ENCODE measurements around the gene RPH3AL. TPM values are rescaled to one million over a fixed set of nuclear protein-coding genes. Genes with fewer than 3 reads are reported as not detected.

Gene RPH3AL
- total RNA-seq, 1 donor from 2014 or later = 44.2 TPM

- H3K36me3 ChIP-seq = no peaks in the 10 kb centered on the region
- H3K4me3 ChIP-seq = peak overlapping the region; percentile 18 to 44
- TF ChIP-seq CTCF (IDR thresholded peaks at IDR 0.05) = no peak
- H3K4me1 ChIP-seq = no peaks in the 10 kb centered on the region
- no peaks in the 10 kb centered on the region for H3K9me3 ChIP-seq
- DNase-seq (ENCODE audit: low spot score in 2 of 2) = peak in 1 of 2 donors; percentile 82
- no peaks in the 10 kb centered on the region for H3K27me3 ChIP-seq
- H3K27ac ChIP-seq = peak overlapping the region in 1 of 2 donors; percentile 62
- intact Hi-C loops (cut with DNase I) = no loop called here
Observed at GRCh38 chr17:333626-334396, 18.8 kb downstream of the RPH3AL start.

- Histone ChIP-seq H3K9me3 (no peaks in the 10 kb centered on the region), H3K4me1 (no peaks in the 10 kb centered on the region), H3K27me3 (no peaks in the 10 kb centered on the region), H3K36me3 (no peaks in the 10 kb centered on the region), H3K27ac (peak overlapping the region in 1 of 2 donors; percentile 62), H3K4me3 (no peak overlapping the region)
- peak in 1 of 2 donors; percentile 58 for DNase-seq (ENCODE audit: low spot score in 2 of 2)
- intact Hi-C loops (cut with DNase I) = no loop called here
- TF ChIP-seq CTCF (IDR thresholded peaks at IDR 0.05) = no peak
Observed at GRCh38 chr17:332558-333322, 19.9 kb downstream of the RPH3AL start.

- H3K4me3 ChIP-seq = peak overlapping the region in 1 of 2 donors; percentile 1
Observed at GRCh38 chr17:332023-332422, 20.6 kb downstream of the RPH3AL start.

GRCh38 chr17:330993-331701, 21.5 kb downstream of the RPH3AL start:
- Histone ChIP-seq H3K36me3 (no peaks in the 10 kb centered on the region), H3K27me3 (no peaks in the 10 kb centered on the region), H3K4me3 (peak overlapping the region in 1 of 2 donors; percentile 1), H3K27ac (peak overlapping the region; percentile 5 to 49), H3K9me3 (no peaks in the 10 kb centered on the region), H3K4me1 (no peaks in the 10 kb centered on the region)
- TF ChIP-seq CTCF (IDR thresholded peaks at IDR 0.05) = no peak
- DNase-seq (ENCODE audit: low spot score in 2 of 2) = no peak
- intact Hi-C loops (cut with DNase I) = no loop called here

More at GRCh38 chr17:332023-332422, 20.6 kb downstream of the RPH3AL start:
- no peak for TF ChIP-seq CTCF (IDR thresholded peaks at IDR 0.05)
- intact Hi-C loops (cut with DNase I) = no loop called here
- DNase-seq (ENCODE audit: low spot score in 2 of 2) = peak in 1 of 2 donors; percentile 24
- Histone ChIP-seq H3K27me3 (no peaks in the 10 kb centered on the region), H3K4me1 (no peaks in the 10 kb centered on the region), H3K36me3 (no peaks in the 10 kb centered on the region), H3K9me3 (no peaks in the 10 kb centered on the region), H3K27ac (peak overlapping the region; percentile 5 to 56)

- Histone ChIP-seq H3K36me3 (no peaks in the 10 kb centered on the region), H3K4me3 (no peak overlapping the region), H3K27me3 (no peaks in the 10 kb centered on the region), H3K9me3 (no peaks in the 10 kb centered on the region), H3K27ac (no peak overlapping the region), H3K4me1 (no peaks in the 10 kb centered on the region)
- TF ChIP-seq CTCF (IDR thresholded peaks at IDR 0.05) = no peak
- intact Hi-C loops (cut with DNase I) = no loop called here
- no peak for DNase-seq (ENCODE audit: low spot score in 2 of 2)
Observed at GRCh38 chr17:329784-330420, 22.7 kb downstream of the RPH3AL start.

All from ascending aorta (tissue), 2 donors.